Mammary epithelial cell (primary cell): ENCODE data around the gene CNTD1.

Experiments used
- CTCF ChIP-seq, 2 donors: IDR thresholded peaks in 1 of 2; conservative IDR thresholded peaks in 1 of 2; 2 replicates each; pipeline ENCODE4 v1.5.1; 2011 to 2012; ENCODE audit warnings: inconsistent platforms in 2 of 2, low read length in 2 of 2, mild to moderate bottlenecking in 2 of 2, control low read depth in 1 of 2, low read depth in 1 of 2; ENCODE audit not compliant: insufficient read depth in 1 of 2; ENCODE audit errors: extremely low read depth in 1 of 2
- EZH2 ChIP-seq: IDR thresholded peaks from 2 replicates; pipeline ENCODE4 v1.6.1; 2012; ENCODE audit warnings: low read length, inconsistent platforms, borderline replicate concordance

GRCh38 chr17:42830971-42831370, 32.3 kb downstream of the CNTD1 start:
- no peak for TF ChIP-seq CTCF (conservative IDR thresholded peaks at IDR 0.05 in 1 of 2, IDR thresholded peaks at IDR 0.05 in 1 of 2; ENCODE audit: extremely low read depth in 1 of 2, insufficient read depth in 1 of 2, low read depth in 1 of 2, low read length in 2 of 2)
- TF ChIP-seq EZH2, result no peak
